Thymus (tissue), 11 donors: Measurements from ENCODE around the gene FAM118B. TPM values are rescaled to one million over a fixed set of nuclear protein-coding genes. Genes with fewer than 3 reads are reported as not detected.

Source experiments
- DNase-seq, 9 donors: peaks; one replicate each; pipeline ENCODE4 v3.0.0-alpha.2; 2013; ENCODE audit warnings: low spot score in 9 of 9, low read depth in 6 of 9, missing footprints in 1 of 9
- H3K27ac ChIP-seq, 2 donors: one replicate each; pipeline ENCODE4 v1.5.1; 2013; ENCODE audit warnings: control low read depth in 1 of 2, low read depth in 1 of 2, low read length in 1 of 2, mild to moderate bottlenecking in 1 of 2, moderate library complexity in 1 of 2
- H3K27me3 ChIP-seq, 2 donors: one replicate each; pipeline ENCODE4 v1.5.1; 2013; ENCODE audit warnings: low read length in 1 of 2; ENCODE audit not compliant: control insufficient read depth in 2 of 2, insufficient read depth in 1 of 2
- H3K36me3 ChIP-seq, 2 donors: one replicate each; pipeline ENCODE4 v1.5.1; 2013; ENCODE audit warnings: low read length in 1 of 2, mild to moderate bottlenecking in 1 of 2, moderate library complexity in 1 of 2; ENCODE audit not compliant: control insufficient read depth in 2 of 2, insufficient read depth in 2 of 2
- H3K4me1 ChIP-seq, 2 donors: one replicate each; pipeline ENCODE4 v1.5.1; 2013; ENCODE audit warnings: low read length in 2 of 2; ENCODE audit not compliant: control insufficient read depth in 2 of 2, insufficient read depth in 2 of 2
- H3K4me3 ChIP-seq, 2 donors: one replicate each; pipeline ENCODE4 v1.5.1; 2013; ENCODE audit warnings: low read length in 2 of 2, control low read depth in 1 of 2, mild to moderate bottlenecking in 1 of 2
- H3K9me3 ChIP-seq, 2 donors: one replicate each; pipeline ENCODE4 v1.5.1; 2013; ENCODE audit warnings: low read length in 1 of 2, mild to moderate bottlenecking in 1 of 2; ENCODE audit not compliant: control insufficient read depth in 2 of 2, insufficient read depth in 1 of 2
- WGBS: extraction: QIAGEN DNeasy Blood & Tissue Kit; methylation state at CpG from one replicate; pipeline ENCODE4 v1.1.7; 2013; 5-methylcytosine and 5-hydroxymethylcytosine counted together
- polyA plus RNA-seq: library from polyadenylated mRNA; stranded (reverse); fragments of 200-250 nt; gene quantifications from one replicate; pipeline ENCODE4 v1.2.3, GENCODE V29; 2013
- total RNA-seq: library from RNA; stranded (reverse); fragments of 120-200 nt; gene quantifications from one replicate; pipeline ENCODE4 v1.2.4, GENCODE V29; 2013
- donor health status: healthy.

Gene FAM118B
- total and polyA plus RNA-seq, 2 donors: 9.5 to 23.7 TPM

DNA sequence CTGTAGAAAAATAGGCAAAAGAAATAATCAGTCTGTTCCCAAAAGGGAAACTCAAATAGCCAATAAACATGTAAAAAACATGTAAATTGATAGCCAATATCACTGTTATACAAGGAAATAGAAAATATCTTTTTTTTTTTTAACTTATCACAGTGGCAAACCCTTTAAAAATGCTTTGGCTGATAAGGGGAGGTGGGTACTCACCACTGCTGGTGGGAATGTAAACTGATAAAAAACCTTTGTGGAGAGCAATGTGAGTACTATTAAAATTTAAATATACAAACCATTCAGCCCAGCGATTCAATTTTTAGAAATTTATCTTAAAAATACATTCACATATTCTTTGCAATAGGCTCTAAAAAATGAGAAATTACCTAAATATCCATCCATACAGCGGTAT, 3.7 kb upstream of the FAM118B start:
- 97% methylated on average over 2 of the region's 2 CpGs for WGBS
- Histone ChIP-seq H3K27me3 (no peaks in the 10 kb centered on the region), H3K4me3 (no peak overlapping the region), H3K9me3 (no peaks in the 10 kb centered on the region), H3K36me3 (peaks cover 15 to 49% of the 10 kb centered on the region in 2 donors), H3K27ac (no peak overlapping the region), H3K4me1 (peaks cover 10 to 11% of the 10 kb centered on the region in 2 donors)
- DNase-seq: no peak

DNA sequence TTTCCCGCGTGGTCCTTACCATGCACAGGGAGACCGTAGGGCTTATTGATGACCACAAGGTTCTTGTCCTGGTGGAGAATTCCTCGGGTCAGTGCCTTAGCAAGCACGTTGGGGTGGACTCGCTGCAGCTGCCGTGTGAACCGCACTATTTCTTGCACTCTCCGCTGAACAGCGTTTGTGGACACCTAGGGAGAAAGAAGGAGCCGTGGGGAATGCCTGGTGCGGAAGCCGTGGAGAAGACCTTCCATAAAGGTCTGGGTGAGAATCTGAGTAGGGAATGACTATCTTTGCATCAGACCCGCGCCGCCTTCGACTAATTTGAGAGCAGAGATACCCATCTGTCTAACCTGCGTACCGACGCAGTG, 729 bp upstream of the FAM118B start:
- peak overlapping the region; percentile 71 to 90 for H3K4me3 ChIP-seq
- WGBS: 11% methylated on average over 20 of the region's 20 CpGs
- no peaks in the 10 kb centered on the region for H3K27me3 ChIP-seq
- H3K27ac ChIP-seq: no peak overlapping the region
- H3K9me3 ChIP-seq: no peaks in the 10 kb centered on the region
- DNase-seq: no peak
- peaks cover 11 to 14% of the 10 kb centered on the region in 2 donors for H3K4me1 ChIP-seq
- peaks cover 0 to 26% of the 10 kb centered on the region in 2 donors for H3K36me3 ChIP-seq

DNA sequence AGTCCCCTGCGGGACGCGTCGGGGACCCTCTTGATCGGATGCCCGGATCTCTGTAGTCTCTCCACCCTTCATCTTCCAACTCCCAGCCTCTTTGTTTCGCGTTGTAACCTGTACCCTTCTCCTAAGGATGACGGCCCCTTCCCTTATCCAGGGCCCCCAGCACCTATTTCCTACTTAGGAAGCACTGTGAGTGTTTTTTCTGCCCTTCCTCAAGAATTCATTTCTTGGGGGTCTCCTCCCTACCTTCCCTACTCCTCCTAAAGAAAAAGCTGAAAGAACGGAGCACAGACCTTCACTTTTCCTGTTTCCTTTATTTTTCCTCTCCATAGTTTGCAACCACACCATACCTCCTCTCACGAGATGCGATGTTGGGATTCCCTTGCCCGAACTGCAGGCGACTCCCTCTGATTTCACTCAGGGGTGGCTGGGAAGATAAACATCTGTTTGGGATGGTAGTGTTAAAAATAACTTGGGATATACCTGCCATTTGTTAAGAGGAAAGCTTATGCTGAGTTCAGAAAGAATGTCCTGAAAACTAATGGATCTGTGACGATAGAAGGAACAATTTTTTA, 593 bp downstream of the FAM118B start:
- H3K27me3 ChIP-seq: no peaks in the 10 kb centered on the region
- peaks cover 0 to 20% of the 10 kb centered on the region in 2 donors for H3K36me3 ChIP-seq
- WGBS: 3% methylated on average over 15 of the region's 15 CpGs
- peak overlapping the region; percentile 71 to 90 for H3K4me3 ChIP-seq
- no peak overlapping the region for H3K27ac ChIP-seq
- H3K4me1 ChIP-seq: peaks cover 11 to 14% of the 10 kb centered on the region in 2 donors
- H3K9me3 ChIP-seq: no peaks in the 10 kb centered on the region
- no peak for DNase-seq

DNA sequence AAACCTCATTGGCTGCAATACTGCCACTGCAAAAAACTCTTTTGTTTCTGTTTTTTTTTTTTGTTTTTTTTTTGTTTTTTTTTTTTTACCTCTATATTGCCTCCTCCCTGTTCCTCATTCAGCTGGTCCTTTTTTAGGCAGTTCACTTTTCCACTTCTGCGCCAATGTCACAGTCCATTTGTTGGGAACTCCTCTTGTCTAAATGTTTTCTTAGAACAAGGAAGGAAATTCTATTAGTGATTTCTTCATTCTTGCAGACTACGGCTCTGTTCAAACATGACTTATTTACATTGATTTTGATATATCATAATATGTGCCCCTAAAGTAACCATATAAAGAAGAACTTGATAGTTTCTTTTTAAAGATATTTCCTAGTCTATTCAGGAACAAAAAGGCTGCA, 2.9 kb downstream of the FAM118B start:
- Histone ChIP-seq H3K27ac (no peak overlapping the region), H3K9me3 (no peaks in the 10 kb centered on the region), H3K36me3 (peaks cover 0 to 2% of the 10 kb centered on the region in 2 donors), H3K4me1 (peaks cover 11 to 14% of the 10 kb centered on the region in 2 donors), H3K4me3 (no peak overlapping the region), H3K27me3 (no peaks in the 10 kb centered on the region)
- DNase-seq: no peak
- WGBS: 92% methylated on average over 2 of the region's 2 CpGs

DNA sequence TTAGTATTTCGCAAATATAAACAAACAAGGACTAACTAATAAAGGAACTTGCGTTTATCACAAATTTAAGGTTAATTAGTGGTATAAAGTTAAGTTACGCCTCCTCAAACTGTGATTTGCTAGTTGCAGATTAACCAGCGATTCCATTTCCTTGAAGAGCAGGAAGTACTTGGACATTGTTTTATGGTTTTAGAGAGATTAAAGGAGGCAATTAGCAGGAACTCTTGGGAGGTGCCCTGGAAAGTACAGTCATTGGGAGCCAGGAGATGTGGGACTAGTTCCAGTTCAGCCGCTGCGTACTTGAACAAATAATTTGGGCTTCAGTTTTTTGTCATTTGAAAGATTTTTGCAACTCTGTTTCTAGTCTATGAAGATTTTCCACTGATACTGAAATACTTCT, 3.3 kb downstream of the FAM118B start:
- H3K27me3 ChIP-seq: no peaks in the 10 kb centered on the region
- no peaks in the 10 kb centered on the region for H3K9me3 ChIP-seq
- H3K4me3 ChIP-seq: no peak overlapping the region
- H3K36me3 ChIP-seq: no peaks in the 10 kb centered on the region
- peaks cover 11 to 14% of the 10 kb centered on the region in 2 donors for H3K4me1 ChIP-seq
- no peak overlapping the region for H3K27ac ChIP-seq
- no peak for DNase-seq
- 78% methylated on average over 6 of the region's 6 CpGs for WGBS

DNA sequence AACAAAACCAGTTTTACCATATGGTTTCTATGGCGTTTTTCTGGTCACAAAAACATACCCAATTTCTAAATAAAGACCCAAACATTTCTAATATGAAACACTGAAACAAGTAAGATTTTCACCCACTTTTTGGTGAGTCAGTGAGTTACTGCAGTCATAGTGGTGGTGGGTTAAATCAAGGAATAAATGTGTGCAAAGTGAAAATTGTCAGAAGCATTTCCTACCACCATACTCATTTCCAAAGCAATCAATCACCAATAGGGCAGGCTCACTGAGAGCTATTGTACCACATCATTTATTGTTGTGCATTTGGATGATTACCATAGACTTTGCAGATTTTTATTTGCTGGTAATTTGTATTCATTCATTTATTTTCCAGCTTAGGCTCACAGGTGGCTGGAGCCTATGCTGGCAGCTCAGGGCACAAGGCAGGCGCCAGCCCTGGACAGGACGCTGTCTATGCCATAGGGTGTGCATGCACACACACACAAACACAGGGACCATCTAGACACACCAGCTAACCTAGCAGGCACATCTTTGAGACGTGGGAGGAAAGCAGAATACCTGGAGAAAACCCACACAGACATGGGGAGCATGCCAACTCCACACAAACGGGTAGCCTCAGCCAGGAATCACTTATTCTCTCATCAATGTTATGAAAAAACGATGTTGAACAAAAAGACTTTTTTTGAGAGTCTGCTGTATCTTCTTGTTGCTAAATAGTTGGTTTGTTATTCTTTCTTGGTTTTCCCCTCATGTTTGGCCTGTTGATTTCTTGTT, 5.1 kb downstream of the FAM118B start:
- DNase-seq: no peak
- 90% methylated on average over 6 of the region's 6 CpGs for WGBS
- Histone ChIP-seq H3K36me3 (no peaks in the 10 kb centered on the region), H3K27me3 (no peaks in the 10 kb centered on the region), H3K27ac (no peak overlapping the region), H3K4me1 (peaks cover 5 to 8% of the 10 kb centered on the region in 2 donors), H3K4me3 (no peak overlapping the region), H3K9me3 (no peaks in the 10 kb centered on the region)

DNA sequence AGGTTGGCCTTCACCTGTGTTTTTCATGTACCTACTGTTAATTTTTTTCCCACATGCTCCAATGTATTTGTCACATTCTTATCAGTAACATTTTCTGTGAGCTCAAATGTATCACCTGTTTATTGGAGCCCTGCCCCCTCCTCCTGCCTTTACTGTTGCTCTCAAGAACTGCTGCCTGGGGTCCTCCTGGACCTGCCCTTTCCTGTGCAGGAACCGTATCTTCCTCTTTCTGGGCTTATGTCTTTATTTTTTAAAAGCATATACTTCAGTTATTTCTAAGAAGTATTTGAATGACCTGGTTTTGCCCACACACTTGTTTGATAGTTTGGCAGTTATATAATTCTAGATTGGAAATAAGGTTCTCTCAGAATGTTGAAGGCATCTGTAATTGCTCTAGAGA, 5.9 kb downstream of the FAM118B start:
- Histone ChIP-seq H3K36me3 (no peaks in the 10 kb centered on the region), H3K4me1 (peaks cover under 1 to 7% of the 10 kb centered on the region in 2 donors), H3K27me3 (no peaks in the 10 kb centered on the region), H3K27ac (no peak overlapping the region), H3K4me3 (no peak overlapping the region), H3K9me3 (no peaks in the 10 kb centered on the region)
- no peak for DNase-seq
- 18% methylated on average over 1 of the region's 1 CpG for WGBS

DNA sequence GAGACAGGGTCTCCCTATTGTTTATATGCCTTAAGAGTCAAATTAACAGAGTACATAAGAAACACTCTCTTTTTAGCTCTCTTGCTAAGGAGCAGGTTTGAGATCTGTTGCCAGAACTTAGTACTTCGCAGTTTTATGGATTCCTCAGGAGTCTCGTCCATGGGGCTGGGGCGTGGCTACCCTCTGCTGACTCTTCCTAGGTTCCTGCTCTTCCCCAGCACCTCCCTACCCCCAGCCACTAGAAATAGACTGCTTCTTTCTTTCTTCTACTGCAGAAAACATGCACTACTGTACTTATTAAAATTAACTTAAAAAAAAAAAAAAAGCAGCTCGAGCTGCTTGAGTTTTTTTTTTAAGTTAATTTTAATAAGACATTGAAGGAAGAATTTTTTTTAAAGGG, 8.0 kb downstream of the FAM118B start:
- no peak for DNase-seq
- no peaks in the 10 kb centered on the region for H3K4me1 ChIP-seq
- H3K4me3 ChIP-seq: no peak overlapping the region
- 80% methylated on average over 4 of the region's 4 CpGs for WGBS
- H3K27me3 ChIP-seq: no peaks in the 10 kb centered on the region
- no peaks in the 10 kb centered on the region for H3K36me3 ChIP-seq
- H3K27ac ChIP-seq: no peak overlapping the region
- H3K9me3 ChIP-seq: no peaks in the 10 kb centered on the region

DNA sequence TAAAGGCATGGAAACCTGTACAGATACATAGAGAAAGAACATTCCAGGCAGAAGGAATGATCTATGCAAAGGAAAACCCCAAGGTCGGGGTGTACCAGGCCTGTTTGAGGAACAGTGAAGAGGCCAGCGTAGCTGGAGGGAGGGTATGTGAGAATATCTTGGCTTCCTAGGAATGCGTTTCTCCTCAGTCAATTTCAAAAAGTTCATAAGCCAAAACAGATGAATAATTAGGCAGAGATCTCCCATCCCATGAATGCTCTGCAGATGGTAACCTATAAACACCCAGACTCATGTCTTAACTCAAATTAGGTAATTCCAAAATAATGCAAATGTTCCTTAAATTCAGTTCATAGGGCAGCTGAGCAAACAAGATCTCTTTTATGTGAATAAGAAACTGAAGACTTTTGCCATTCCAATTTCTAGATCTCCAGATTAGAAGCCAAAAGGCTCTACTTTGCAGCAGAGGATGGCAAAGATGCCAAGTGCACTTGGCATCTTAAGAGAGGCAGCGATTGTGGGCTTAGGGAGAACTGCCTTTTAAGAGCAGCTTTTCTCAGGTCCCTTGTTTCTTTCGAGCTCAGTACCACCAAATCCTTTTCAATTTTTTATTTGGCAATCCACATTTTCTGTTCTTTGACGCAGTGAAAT, 13.2 kb downstream of the FAM118B start:
- Histone ChIP-seq H3K4me3 (no peak overlapping the region), H3K27me3 (no peaks in the 10 kb centered on the region), H3K36me3 (no peaks in the 10 kb centered on the region), H3K27ac (no peak overlapping the region), H3K9me3 (peaks cover 0 to 3% of the 10 kb centered on the region in 2 donors), H3K4me1 (no peaks in the 10 kb centered on the region)
- WGBS: 96% methylated on average over 6 of the region's 6 CpGs
- no peak for DNase-seq
